HepG2 (cell line): ENCODE measurements around the gene ENPP7. TPM values are rescaled to one million over a fixed set of nuclear protein-coding genes. Genes with fewer than 3 reads are reported as not detected.

Experiments
- ATRX ChIP-seq: sonication (generic); formaldehyde crosslinking; IDR thresholded peaks from 2 replicates; pipeline ENCODE4 v1.4.0; 2020; ENCODE audit warnings: missing genetic modification reagents, borderline replicate concordance
- BCL6 ChIP-seq: IDR thresholded peaks from 2 replicates; pipeline ENCODE4 v1.6.1; 2016; ENCODE audit warnings: missing genetic modification reagents, missing compliant biosample characterization
- GZF1 ChIP-seq: sonication (generic); formaldehyde crosslinking; IDR thresholded peaks from 2 replicates; pipeline ENCODE4 v1.5.1; 2020; ENCODE audit warnings: mild to moderate bottlenecking, missing genetic modification reagents
- HNF4A ChIP-seq: sonication (generic); formaldehyde crosslinking; IDR thresholded peaks from 2 replicates; pipeline ENCODE4 v1.4.0; 2020; ENCODE audit warnings: missing genetic modification reagents
- KDM2A ChIP-seq: sonication (generic); formaldehyde crosslinking; IDR thresholded peaks from 2 replicates; pipeline ENCODE4 v1.4.0; 2020; ENCODE audit warnings: low read depth, missing genetic modification reagents, borderline replicate concordance
- KLF16 ChIP-seq, 2 experiments: sonication (generic) in 1 of 2; formaldehyde crosslinking in 1 of 2; IDR thresholded peaks; 2 replicates each; pipeline versions ENCODE4 v1.6.1 to v1.8.0; 2016 to 2023; ENCODE audit warnings: missing genetic modification reagents in 2 of 2, missing compliant biosample characterization in 1 of 2
- LCORL ChIP-seq, 2 experiments: fragments of 450-650 bp in 1 of 2; sonication (generic) in 1 of 2; formaldehyde crosslinking in 1 of 2; IDR thresholded peaks; 2 replicates each; pipeline versions ENCODE4 v1.5.0 to v1.6.1; 2017 to 2020; ENCODE audit warnings: antibody characterized with exemption in 1 of 2, missing genetic modification reagents in 1 of 2
- MIER2 ChIP-seq: IDR thresholded peaks from 2 replicates; pipeline ENCODE4 v1.6.1; 2016; ENCODE audit warnings: missing biosample characterization, missing genetic modification reagents
- MXD4 ChIP-seq: IDR thresholded peaks from 2 replicates; pipeline ENCODE4 v1.6.1; 2016; ENCODE audit warnings: mild to moderate bottlenecking, missing biosample characterization, missing genetic modification reagents
- NCOA5 ChIP-seq: sonication (generic); formaldehyde crosslinking; IDR thresholded peaks from 2 replicates; pipeline ENCODE4 v1.4.0; 2020; ENCODE audit warnings: missing genetic modification reagents
- NFYB ChIP-seq: sonication (generic); formaldehyde crosslinking; IDR thresholded peaks from 2 replicates; pipeline ENCODE4 v1.4.0; 2020; ENCODE audit warnings: missing genetic modification reagents
- NR2F6 ChIP-seq, 2 experiments: IDR thresholded peaks; 2 replicates each; pipeline ENCODE4 v1.6.1; 2016; ENCODE audit warnings: antibody characterized with exemption in 1 of 2, mild to moderate bottlenecking in 1 of 2
- SALL1 ChIP-seq: sonication (generic); formaldehyde crosslinking; IDR thresholded peaks from 2 replicates; pipeline ENCODE4 v1.8.0; 2022; ENCODE audit warnings: mild to moderate bottlenecking, missing genetic modification reagents
- TBX2 ChIP-seq: sonication (generic); formaldehyde crosslinking; IDR thresholded peaks from 2 replicates; pipeline ENCODE4 v1.5.0; 2020; ENCODE audit warnings: missing genetic modification reagents, mild to moderate bottlenecking, borderline replicate concordance
- TGIF2 ChIP-seq: IDR thresholded peaks from 2 replicates; pipeline ENCODE4 v1.6.1; 2016; ENCODE audit warnings: control low read depth, missing compliant biosample characterization
- TP53 ChIP-seq: sonication (generic); formaldehyde crosslinking; conservative IDR thresholded peaks from 2 replicates; pipeline ENCODE4 v1.4.0; 2020; ENCODE audit warnings: missing genetic modification reagents
- ZNF138 ChIP-seq: sonication (generic); formaldehyde crosslinking; IDR thresholded peaks from 2 replicates; pipeline ENCODE4 v1.5.0; 2020; ENCODE audit warnings: mild to moderate bottlenecking, low read depth, missing genetic modification reagents
- ZNF264 ChIP-seq: sonication (generic); formaldehyde crosslinking; IDR thresholded peaks from 2 replicates; pipeline ENCODE4 v1.4.0; 2020; ENCODE audit warnings: missing genetic modification reagents
- ZNF501 ChIP-seq: sonication (generic); formaldehyde crosslinking; IDR thresholded peaks from 2 replicates; pipeline ENCODE4 v1.5.1; 2020; ENCODE audit warnings: mild to moderate bottlenecking, moderate library complexity, missing genetic modification reagents
- ZNF563 ChIP-seq: sonication (generic); formaldehyde crosslinking; IDR thresholded peaks from 2 replicates; pipeline ENCODE4 v1.8.0; 2022; ENCODE audit warnings: mild to moderate bottlenecking, moderate library complexity, missing genetic modification reagents
- ZNF773 ChIP-seq: sonication (generic); formaldehyde crosslinking; IDR thresholded peaks from 2 replicates; pipeline ENCODE4 v1.4.0; 2020; ENCODE audit warnings: missing genetic modification reagents, borderline replicate concordance
- polyA plus RNA-seq, 8 experiments: library from polyadenylated mRNA; depleted of rRNA in 3 of 8; stranded (reverse) in 7 of 8; unstranded in 1 of 8; fragments of >200 nt; fragmentation: Illumina TruSeq in 4 of 8; extraction: Trizol in 4 of 8; gene quantifications; 2 replicates each; pipeline versions ENCODE4 v1.2.1 to v1.2.3, GENCODE V29; 2011 to 2016; ENCODE audit warnings: low read depth in 4 of 8, missing spikeins in 1 of 8, mixed read lengths in 1 of 8; ENCODE audit not compliant: insufficient read depth in 1 of 8
- total RNA-seq, 5 experiments: library from RNA; depleted of rRNA; stranded (reverse); fragments of >200 nt; fragmentation: Illumina TruSeq; extraction: Trizol; gene quantifications; 2 replicates each; pipeline ENCODE4 v1.2.3, GENCODE V29; 2016; ENCODE audit warnings: low read depth in 1 of 5
- TF ChIP-seq, protein P1 (sequence below): sonication (generic); formaldehyde crosslinking; IDR thresholded peaks from 2 replicates; pipeline ENCODE4 v1.4.0; 2020; ENCODE audit warnings: missing genetic modification reagents
- TF ChIP-seq, protein P2 (sequence below): IDR thresholded peaks from 2 replicates; pipeline ENCODE4 v1.6.1; 2016; ENCODE audit warnings: missing biosample characterization, missing genetic modification reagents, low read depth
- TF ChIP-seq, protein P3 (sequence below): sonication (generic); formaldehyde crosslinking; IDR thresholded peaks from 2 replicates; pipeline ENCODE4 v1.9.0; 2022; ENCODE audit warnings: low read depth, missing genetic modification reagents

Gene ENPP7
- total and polyA plus RNA-seq, 2 of the 13 experiments (the other 11 are each of a cell fraction or from before 2014, with no cell fraction given): 1.1 to 2.2 TPM

DNA sequence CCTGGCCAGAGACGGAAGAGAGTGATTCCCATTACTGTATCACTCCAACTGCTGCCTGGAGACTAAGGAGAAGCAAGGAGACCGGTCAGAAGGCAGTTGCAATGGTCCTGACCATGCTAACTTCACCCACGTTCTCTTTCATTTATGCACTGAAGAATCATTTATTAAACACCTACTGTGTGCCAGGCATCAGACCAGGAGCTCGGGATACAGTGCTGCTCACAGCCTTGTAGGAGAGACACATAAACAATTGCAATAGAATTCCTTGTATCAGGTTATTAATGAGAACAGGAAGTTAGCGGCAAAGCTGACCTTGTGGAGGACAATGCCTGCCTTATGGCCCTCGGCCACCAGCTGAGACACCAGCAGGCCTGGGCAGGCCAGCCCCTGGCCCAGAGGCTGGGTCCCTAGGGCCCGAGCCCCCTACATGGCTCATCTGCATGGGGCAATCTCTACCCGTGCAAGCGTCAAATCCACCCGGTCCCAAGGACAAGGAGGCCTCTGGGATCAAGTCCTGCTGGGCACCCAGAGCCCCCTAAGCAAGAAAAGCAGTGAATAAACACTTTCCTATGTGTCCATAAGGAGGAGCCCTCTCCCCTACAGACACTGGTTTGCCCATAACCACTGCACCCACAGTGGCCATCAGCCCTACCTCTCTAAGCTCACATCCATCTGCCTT lies 8.6 kb upstream of the ENPP7 start (continued):
- TF ChIP-seq KLF16 (CRISPR knock-in tag; IDR thresholded peaks at IDR 0.05) (peak in 1 of 2 experiments; percentile 53; a peak in 1 of 4 replicates), MXD4 (CRISPR knock-in tag) (peak; percentile 69), NFYB (CRISPR knock-in tag) (no peak), NR2F6 (IDR thresholded peaks at IDR 0.05) (no peak), NR2F6 (CRISPR knock-in tag; IDR thresholded peaks at IDR 0.05) (peak; percentile 27; the same call in 1 of the 2 replicates), HNF4A (peak; percentile 32; the same call in 1 of the 2 replicates), NCOA5 (CRISPR knock-in tag) (no peak), TBX2 (CRISPR knock-in tag) (peak; percentile 62; the same call in 1 of the 2 replicates), ZNF773 (CRISPR knock-in tag) (no peak), ZNF563 (CRISPR knock-in tag) (no peak), SALL1 (CRISPR knock-in tag) (peak; percentile 79), BCL6 (CRISPR knock-in tag) (0 out of 2 replicates have a peak, but pooled peaks have one; percentile 7), ATRX (CRISPR knock-in tag) (no peak), LCORL (IDR thresholded peaks at IDR 0.05) (no peak), LCORL (CRISPR knock-in tag; IDR thresholded peaks at IDR 0.05) (peak; percentile 86), TP53 (CRISPR knock-in tag) (0 out of 2 replicates have a peak, but pooled peaks have one; percentile 59), ZNF501 (CRISPR knock-in tag) (0 out of 2 replicates have a peak, but pooled peaks have one; percentile 10), MIER2 (CRISPR knock-in tag) (no peak), GZF1 (CRISPR knock-in tag) (0 out of 2 replicates have a peak, but pooled peaks have one; percentile 51), KDM2A (CRISPR knock-in tag) (peak; percentile 55; the same call in 1 of the 2 replicates), ZNF264 (CRISPR knock-in tag) (no peak), ZNF138 (CRISPR knock-in tag) (no peak), TGIF2 (0 out of 2 replicates have a peak, but pooled peaks have one; percentile 42)
- TF ChIP-seq, protein P1, sequence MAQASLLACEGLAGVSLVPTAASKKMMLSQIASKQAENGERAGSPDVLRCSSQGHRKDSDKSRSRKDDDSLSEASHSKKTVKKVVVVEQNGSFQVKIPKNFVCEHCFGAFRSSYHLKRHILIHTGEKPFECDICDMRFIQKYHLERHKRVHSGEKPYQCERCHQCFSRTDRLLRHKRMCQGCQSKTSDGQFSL: no peak
- TF ChIP-seq, protein P2, sequence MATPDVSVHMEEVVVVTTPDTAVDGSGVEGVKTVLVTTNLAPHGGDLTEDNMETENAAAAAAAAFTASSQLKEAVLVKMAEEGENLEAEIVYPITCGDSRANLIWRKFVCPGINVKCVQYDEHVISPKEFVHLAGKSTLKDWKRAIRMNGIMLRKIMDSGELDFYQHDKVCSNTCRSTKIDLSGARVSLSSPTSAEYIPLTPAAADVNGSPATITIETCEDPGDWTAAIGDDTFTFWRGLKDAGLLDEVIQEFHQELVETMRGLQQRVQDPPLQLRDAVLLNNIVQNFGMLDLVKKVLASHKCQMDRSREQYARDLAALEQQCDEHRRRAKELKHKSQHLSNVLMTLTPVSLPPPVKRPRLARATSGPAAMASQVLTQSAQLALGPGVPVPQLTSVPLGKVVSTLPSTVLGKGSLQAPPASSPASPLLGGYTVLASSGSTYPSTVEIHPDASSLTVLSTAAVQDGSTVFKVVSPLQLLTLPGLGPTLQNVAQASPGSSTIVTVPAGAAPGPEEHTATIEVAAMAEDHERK (CRISPR knock-in tag): no peak
- TF ChIP-seq, protein P3, sequence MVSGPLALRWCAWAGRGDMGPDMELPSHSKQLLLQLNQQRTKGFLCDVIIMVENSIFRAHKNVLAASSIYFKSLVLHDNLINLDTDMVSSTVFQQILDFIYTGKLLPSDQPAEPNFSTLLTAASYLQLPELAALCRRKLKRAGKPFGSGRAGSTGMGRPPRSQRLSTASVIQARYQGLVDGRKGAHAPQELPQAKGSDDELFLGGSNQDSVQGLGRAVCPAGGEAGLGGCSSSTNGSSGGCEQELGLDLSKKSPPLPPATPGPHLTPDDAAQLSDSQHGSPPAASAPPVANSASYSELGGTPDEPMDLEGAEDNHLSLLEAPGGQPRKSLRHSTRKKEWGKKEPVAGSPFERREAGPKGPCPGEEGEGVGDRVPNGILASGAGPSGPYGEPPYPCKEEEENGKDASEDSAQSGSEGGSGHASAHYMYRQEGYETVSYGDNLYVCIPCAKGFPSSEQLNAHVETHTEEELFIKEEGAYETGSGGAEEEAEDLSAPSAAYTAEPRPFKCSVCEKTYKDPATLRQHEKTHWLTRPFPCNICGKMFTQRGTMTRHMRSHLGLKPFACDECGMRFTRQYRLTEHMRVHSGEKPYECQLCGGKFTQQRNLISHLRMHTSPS (CRISPR knock-in tag): no peak
